ENCODE measurements around the gene KCNK4. TPM values are rescaled to one million over a fixed set of nuclear protein-coding genes. Genes with fewer than 3 reads are reported as not detected.

The KCNK4 gene
- total RNA-seq, 1 donor from 2014 or later = 0.36 TPM

DNA sequence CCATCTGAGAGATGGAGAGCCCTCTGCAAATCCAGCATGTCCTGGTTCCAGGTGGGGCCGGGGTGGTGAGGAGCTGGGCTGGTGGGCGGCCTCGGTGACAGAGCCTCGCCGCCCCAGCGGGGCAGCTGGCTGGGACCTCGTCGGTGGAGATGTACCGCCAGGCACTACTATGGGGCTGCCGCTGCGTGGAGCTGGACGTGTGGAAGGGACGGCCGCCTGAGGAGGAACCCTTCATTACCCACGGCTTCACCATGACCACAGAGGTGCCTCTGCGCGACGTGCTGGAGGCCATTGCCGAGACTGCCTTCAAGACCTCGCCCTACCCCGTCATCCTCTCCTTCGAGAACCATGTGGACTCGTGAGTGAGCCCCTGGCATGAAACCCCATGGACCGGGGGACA is 32.7 kb upstream of the KCNK4 start:
- DNase-seq (ENCODE audit: low spot score) = no peak
- peaks cover 20% of the 10 kb centered on the region for H3K36me3 Mint-ChIP-seq (ENCODE audit: low read depth, unreplicated experiment)
- H3K27ac Mint-ChIP-seq (ENCODE audit: unreplicated experiment) = no peak overlapping the region
- no peaks in the 10 kb centered on the region for H3K9me3 Mint-ChIP-seq (ENCODE audit: unreplicated experiment)
- H3K27me3 Mint-ChIP-seq (ENCODE audit: unreplicated experiment) = peaks cover 16% of the 10 kb centered on the region
- peaks cover 11% of the 10 kb centered on the region for H3K4me1 Mint-ChIP-seq (ENCODE audit: unreplicated experiment)
- H3K4me3 Mint-ChIP-seq (ENCODE audit: unreplicated experiment) = no peak overlapping the region
- TF ChIP-seq, protein P1, sequence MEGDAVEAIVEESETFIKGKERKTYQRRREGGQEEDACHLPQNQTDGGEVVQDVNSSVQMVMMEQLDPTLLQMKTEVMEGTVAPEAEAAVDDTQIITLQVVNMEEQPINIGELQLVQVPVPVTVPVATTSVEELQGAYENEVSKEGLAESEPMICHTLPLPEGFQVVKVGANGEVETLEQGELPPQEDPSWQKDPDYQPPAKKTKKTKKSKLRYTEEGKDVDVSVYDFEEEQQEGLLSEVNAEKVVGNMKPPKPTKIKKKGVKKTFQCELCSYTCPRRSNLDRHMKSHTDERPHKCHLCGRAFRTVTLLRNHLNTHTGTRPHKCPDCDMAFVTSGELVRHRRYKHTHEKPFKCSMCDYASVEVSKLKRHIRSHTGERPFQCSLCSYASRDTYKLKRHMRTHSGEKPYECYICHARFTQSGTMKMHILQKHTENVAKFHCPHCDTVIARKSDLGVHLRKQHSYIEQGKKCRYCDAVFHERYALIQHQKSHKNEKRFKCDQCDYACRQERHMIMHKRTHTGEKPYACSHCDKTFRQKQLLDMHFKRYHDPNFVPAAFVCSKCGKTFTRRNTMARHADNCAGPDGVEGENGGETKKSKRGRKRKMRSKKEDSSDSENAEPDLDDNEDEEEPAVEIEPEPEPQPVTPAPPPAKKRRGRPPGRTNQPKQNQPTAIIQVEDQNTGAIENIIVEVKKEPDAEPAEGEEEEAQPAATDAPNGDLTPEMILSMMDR (IDR thresholded peaks at IDR 0.05; ENCODE audit: unreplicated experiment) = no peak

DNA sequence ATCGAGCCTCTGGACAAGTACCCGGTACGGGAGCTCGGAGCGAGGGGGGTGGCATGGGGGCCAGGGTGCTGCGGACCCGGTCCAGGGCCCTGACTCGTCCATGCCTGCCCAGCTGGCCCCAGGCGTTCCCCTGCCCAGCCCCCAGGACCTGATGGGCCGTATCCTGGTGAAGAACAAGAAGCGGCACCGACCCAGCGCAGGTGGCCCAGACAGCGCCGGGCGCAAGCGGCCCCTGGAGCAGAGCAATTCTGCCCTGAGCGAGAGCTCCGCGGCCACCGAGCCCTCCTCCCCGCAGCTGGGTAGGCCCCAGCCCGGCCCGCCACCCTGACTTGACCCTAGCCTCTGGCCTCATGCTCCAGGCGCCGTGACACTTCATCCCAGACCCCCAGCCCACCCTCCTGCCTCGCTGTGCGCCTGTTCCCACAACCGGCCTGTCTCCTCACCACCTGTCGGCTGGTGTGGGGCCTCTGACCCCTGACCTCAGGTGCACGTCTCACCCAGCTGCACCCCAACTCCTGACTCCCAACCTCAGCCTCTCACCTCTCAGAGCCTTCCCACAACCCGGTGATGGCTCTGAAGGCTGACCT is 32.1 kb upstream of the KCNK4 start:
- Mint-ChIP-seq H3K36me3 (ENCODE audit: low read depth, unreplicated experiment) (peaks cover 20% of the 10 kb centered on the region), H3K4me1 (ENCODE audit: unreplicated experiment) (peaks cover 5% of the 10 kb centered on the region), H3K9me3 (ENCODE audit: unreplicated experiment) (no peaks in the 10 kb centered on the region), H3K4me3 (ENCODE audit: unreplicated experiment) (peak overlapping the region; percentile 71), H3K27me3 (ENCODE audit: unreplicated experiment) (peaks cover 12% of the 10 kb centered on the region), H3K27ac (ENCODE audit: unreplicated experiment) (no peak overlapping the region)
- no peak for DNase-seq (ENCODE audit: low spot score)
- TF ChIP-seq, protein P1 (IDR thresholded peaks at IDR 0.05; ENCODE audit: unreplicated experiment) = no peak

DNA sequence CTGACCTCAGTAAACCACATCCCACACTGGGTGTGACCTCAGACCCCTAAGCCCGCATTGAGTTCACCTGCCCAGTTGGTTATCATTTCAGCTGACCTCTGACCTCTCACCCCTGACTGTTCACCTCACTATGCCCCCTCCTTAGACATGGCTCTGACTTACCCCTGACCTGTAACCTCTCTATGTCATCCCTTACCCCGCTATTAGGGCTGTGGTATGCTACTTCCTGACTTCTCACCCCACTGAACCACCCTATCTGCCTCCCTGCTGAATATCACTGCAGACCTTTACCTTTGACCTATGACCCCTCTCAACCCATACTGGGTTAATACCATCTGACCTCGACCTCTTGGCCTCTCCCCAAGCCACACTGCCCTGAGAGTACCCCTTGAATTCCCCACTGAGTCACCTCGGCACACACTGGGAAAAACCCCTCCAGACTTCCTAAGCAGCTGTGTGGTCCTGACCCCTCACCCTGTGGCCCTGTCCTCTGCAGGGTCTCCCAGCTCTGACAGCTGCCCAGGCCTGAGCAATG is 31.5 kb upstream of the KCNK4 start:
- TF ChIP-seq, protein P1 (IDR thresholded peaks at IDR 0.05; ENCODE audit: unreplicated experiment) = no peak
- Mint-ChIP-seq H3K9me3 (ENCODE audit: unreplicated experiment) (no peaks in the 10 kb centered on the region), H3K27me3 (ENCODE audit: unreplicated experiment) (peaks cover 13% of the 10 kb centered on the region), H3K27ac (ENCODE audit: unreplicated experiment) (no peak overlapping the region), H3K4me3 (ENCODE audit: unreplicated experiment) (peak overlapping the region; percentile 71), H3K36me3 (ENCODE audit: low read depth, unreplicated experiment) (peaks cover 20% of the 10 kb centered on the region), H3K4me1 (ENCODE audit: unreplicated experiment) (peaks cover 4% of the 10 kb centered on the region)
- DNase-seq (ENCODE audit: low spot score) = no peak

DNA sequence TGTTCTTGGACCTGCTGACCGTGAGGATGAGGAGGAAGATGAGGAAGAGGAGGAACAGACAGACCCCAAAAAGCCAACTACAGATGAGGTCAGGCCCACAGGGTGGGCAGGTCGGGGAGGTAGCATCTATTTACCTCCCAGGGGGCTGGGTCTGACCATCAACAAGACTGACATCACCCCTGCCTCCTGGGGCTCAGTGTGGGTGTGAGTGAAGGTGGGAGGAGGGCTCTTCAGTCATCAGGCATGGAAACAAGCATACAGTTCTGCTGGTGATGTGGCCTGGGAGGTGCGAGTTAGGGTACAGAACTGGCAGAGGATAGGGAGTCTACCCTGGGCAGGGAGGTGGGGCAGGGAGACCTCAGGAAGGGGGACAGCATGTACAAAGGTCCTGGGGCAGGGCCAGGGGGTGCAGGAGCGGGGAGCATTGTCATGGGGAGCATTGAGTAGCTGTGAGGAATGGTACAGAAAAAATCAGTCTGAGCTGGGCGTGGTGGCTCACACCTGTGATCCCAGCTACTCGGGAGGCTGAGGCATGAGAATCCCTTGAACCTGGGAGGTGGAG is 30.9 kb upstream of the KCNK4 start:
- Mint-ChIP-seq H3K36me3 (ENCODE audit: low read depth, unreplicated experiment) (peaks cover 18% of the 10 kb centered on the region), H3K27me3 (ENCODE audit: unreplicated experiment) (peaks cover 13% of the 10 kb centered on the region), H3K4me3 (ENCODE audit: unreplicated experiment) (peak overlapping the region; percentile 71), H3K4me1 (ENCODE audit: unreplicated experiment) (peaks cover 4% of the 10 kb centered on the region), H3K9me3 (ENCODE audit: unreplicated experiment) (no peaks in the 10 kb centered on the region), H3K27ac (ENCODE audit: unreplicated experiment) (no peak overlapping the region)
- TF ChIP-seq, protein P1 (IDR thresholded peaks at IDR 0.05; ENCODE audit: unreplicated experiment) = no peak
- no peak for DNase-seq (ENCODE audit: low spot score)

DNA sequence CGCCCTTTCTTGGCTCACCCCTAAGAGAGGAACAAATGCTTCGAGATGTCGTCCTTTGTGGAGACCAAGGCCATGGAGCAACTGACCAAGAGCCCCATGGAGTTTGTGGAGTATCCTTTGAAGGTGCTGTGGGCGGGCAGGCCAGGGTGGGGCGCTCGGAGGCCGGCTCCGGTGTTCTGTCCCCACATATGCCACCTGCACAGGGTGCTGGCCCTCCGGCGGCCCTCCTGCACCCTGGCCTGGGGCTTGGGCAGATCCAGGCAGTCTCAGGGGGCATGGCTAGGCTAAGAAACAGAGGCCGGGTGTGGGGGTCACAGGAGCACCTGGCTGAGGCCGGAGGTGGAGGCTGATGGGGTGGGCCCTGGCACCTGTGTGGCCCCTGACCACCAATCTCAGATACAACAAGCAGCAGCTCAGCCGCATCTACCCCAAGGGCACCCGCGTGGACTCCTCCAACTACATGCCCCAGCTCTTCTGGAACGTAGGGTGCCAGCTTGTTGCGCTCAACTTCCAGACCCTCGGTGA is 29.5 kb upstream of the KCNK4 start:
- H3K4me3 Mint-ChIP-seq (ENCODE audit: unreplicated experiment) = no peak overlapping the region
- peaks cover 4% of the 10 kb centered on the region for H3K4me1 Mint-ChIP-seq (ENCODE audit: unreplicated experiment)
- peaks cover 16% of the 10 kb centered on the region for H3K27me3 Mint-ChIP-seq (ENCODE audit: unreplicated experiment)
- TF ChIP-seq, protein P1 (IDR thresholded peaks at IDR 0.05; ENCODE audit: unreplicated experiment) = no peak
- H3K9me3 Mint-ChIP-seq (ENCODE audit: unreplicated experiment) = no peaks in the 10 kb centered on the region
- H3K27ac Mint-ChIP-seq (ENCODE audit: unreplicated experiment) = no peak overlapping the region
- DNase-seq (ENCODE audit: low spot score) = no peak
- H3K36me3 Mint-ChIP-seq (ENCODE audit: low read depth, unreplicated experiment) = peaks cover 23% of the 10 kb centered on the region
